AG20443 (cell line): ENCODE results near the gene CUEDC1.
A peak's percentile ranks its signal among the peaks of the same experiment; 100 is the strongest.
"Not testable (repeated sequence)": the region's sequence is repeated elsewhere in the genome, so short reads cannot be mapped to it uniquely, and the experiment has no call there.

ENCODE experiments used
- DNase-seq: peaks from one replicate; pipeline ENCODE4 v3.0.0; 2012; ENCODE audit warnings: low spot score, mixed read lengths

CUEDC1 gene

DNA sequence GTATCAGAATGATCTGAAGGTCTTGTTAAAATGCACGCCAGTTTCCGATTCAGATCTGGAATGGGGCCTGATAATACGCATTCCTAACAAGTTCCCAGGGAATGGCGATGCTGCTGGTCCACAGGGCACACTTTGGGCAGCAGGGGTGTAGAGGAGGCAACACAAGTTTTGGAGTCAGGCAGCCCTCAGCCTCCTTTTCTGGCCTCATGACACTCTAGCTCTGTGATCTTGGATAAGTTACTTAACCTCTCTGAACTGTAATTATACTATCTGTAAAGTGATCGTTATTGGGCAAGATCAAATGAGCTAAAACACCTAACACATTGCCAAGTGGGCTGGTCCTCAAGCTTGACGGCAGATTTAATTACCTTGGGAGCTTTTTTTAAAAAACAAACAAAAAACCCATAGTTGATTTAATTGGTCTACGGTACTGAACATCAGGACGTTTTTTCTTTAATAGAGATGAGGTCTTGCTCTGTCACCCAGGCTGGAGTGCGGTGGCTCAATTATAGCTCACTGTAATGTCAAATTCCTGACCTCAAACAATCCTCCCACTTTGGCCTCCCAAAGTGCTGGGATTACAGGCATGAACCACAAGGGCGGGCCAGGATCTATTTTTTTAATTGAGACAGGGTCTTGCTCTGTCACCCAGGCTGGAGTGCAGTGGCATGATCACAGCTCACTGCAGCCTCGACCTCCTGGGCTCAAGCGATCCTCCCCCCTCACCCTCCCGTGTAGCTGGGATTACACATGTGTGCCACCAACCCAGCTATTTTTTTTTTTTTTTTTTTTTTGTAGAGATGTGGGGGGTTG is 95.4 kb downstream of the CUEDC1 start:
- DNase-seq, result no peak

DNA sequence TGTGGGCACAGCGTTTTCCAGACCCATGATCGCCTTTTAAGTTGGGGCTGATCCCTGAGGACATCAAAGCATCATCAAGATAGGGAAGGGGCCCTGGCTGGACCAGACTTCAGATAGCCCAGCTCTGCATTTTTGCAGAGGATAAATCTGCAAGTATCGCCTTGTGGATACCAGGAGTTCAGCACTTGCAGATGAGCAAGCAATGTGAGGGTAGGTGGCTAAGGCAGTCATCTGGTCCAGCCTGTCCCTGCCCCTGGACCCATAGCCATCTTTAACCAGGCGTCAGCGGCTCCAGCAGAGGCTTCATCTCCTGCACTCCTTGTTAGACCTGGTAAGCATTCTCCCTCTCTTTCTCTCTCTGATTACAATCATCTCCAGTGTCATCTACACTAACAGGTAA is 96.4 kb downstream of the CUEDC1 start:
- DNase-seq, result no peak

GRCh38 chr17:57856792-57857620 is 98.2 kb downstream of the CUEDC1 start:
- DNase-seq, result no peak

DNA sequence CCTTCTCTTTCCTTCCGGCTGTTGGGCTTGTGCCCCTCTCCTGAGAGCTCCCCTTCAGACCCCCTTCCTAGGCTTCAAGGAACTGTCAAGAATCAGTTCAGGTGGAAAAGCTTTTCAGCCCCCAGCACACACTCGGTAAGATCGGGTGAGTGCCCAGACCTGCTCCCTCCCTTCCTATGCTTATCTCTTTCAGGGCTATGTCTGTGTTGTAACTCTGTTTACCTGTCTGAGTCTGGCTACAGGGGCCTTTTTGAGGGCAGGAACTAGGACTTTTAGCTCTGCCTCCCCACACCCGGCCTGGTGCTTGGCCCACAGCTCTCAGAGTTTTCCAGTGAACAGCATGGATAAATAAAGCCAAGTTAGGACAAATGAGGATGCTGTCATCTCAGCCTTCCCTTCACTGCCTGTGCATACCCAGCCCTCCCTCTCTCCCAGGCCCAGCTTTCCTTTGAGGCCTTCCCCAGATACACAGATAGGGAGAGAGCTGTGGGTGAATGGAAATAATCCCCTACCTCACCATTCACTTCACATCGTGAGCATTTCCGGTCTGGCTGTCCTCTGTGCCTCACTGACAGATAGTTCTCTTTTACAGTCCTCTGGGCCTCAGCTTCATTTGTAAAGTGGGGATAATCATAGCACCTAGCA is 99.7 kb downstream of the CUEDC1 start:
- no peak for DNase-seq

DNA sequence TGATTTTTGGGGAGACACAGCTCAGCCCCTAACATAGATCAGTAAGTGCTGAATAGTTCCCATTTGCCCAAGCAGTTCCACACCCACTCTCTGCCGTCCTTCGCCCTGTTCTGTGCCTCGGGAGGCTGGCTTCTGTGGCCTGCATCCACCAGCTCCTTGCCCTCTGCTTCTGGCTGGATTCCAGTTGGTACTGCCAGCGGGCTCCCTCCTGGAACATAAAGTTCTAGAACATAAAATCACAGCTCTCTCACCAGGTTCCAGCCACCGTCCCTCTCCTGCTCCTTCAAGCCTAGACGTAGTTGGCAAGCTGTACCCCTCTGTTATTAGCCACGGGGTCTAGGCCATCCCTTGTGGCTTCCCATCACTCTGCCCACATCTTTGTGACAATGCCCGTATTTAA is 101.5 kb downstream of the CUEDC1 start:
- DNase-seq, result no peak

GRCh38 chr17:57852955-57853328 is 102.3 kb downstream of the CUEDC1 start:
- no peak for DNase-seq

DNA sequence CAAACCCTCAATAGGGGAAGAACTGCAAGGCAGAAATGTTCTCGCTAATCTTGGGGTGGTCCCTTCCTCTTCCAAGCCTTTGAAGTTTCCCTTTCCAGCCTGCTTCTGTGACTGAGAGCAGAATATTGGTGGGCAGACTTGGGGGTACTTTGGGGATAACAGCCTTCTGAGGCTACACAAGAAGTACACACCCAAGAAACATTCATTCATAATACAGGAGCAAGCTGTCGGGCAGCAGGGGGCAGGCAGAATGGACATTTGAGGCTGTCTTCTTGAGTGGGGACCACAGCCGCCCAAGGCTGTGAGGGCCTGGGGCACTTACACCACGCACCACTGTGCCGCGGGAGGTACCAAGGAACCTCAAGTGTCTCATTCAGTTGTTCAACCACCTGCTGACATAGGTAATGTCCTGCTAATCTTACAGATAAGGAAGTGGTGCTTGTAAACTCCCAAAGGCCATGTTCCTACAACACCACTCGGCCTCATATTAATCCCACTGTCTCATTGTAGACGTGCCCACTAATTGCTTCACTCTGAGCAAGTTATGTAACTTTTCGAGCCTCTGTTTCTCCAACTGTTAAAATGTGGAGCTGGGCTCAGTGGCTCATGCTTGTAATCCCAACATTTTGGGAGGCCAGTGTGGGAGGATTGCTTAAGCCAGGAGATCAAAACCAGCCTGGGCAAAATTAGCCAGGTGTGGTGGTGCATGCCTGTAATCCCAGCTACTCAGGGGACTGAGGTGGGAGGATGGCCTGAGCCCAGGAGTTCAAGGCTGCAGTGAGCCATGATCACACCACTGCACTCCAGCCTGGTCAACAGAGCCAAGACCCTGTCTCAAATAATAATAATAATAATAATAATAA is 102.9 kb downstream of the CUEDC1 start:
- DNase-seq, result no peak

GRCh38 chr17:57849874-57850754 is 105.1 kb downstream of the CUEDC1 start, which contains the start of gene MRPS23:
Gene MRPS23, minus strand, starts transcription at chr17:57850044. Its CDS starts 34 bp downstream, at chr17:57850010.
- peak; percentile 96 for DNase-seq

- DNase-seq, result no peak
These were observed 105.9 kb downstream of the CUEDC1 start for GRCh38 chr17:57849163-57849873.

DNA sequence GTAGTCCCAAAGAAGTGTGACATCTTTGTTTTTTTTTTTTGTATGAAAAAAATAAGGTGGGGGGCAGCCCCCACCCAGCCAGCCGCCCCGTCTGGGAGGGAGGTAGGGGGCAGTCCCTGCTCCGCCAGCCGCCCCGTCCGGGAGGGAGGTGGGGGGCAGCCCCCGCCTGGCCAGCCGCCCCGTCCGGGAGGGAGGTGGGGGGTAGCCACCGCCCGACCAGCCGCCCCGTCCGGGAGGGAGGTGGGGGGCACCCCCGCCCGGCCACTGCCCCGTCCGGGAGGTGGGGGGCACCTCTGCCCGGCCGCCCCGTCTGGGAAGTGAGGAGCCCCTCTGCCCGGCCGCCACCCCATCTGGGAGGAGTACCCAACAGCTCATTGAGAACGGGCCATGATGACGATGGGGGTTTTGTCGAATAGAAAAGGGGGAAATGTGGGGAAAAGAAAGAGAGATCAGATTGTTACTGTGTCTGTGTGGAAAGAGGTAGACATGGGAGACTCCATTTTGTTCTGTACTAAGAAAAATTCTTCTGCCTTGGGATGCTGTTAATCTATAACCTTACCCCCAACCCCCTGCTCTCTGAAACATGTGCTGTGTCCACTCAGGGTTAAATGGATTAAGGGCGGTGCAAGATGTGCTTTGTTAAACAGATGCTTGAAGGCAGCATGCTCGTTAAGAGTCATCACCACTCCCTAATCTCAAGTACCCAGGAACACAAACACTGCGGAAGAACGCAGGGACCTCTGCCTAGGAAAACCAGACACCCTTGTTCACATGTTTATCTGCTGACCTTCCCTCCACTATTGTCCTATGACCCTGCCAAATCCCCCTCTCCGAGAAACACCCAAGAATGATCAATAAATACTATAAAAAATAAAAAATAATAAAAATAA is 108.9 kb downstream of the CUEDC1 start:
- DNase-seq, result not testable (repeated sequence)

DNA sequence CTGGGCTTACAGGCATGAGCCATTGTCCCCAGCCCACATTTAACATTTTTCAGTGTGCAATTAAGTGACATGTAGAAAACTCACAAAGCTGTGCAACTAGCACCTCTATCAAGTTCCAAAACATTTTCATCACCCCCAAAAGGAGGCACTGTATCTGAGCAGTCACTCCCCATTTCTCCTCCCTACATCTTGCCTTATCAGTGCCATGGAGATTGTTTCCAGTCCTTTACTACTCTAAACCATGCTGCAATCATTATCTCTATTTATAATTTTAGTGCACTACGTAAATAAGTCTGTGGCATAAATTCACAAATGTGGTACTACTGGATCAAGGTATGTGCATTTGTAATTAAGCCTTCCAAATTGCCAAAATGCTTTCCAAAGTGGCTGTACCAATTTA is 112.9 kb downstream of the CUEDC1 start:
- no peak for DNase-seq

DNA sequence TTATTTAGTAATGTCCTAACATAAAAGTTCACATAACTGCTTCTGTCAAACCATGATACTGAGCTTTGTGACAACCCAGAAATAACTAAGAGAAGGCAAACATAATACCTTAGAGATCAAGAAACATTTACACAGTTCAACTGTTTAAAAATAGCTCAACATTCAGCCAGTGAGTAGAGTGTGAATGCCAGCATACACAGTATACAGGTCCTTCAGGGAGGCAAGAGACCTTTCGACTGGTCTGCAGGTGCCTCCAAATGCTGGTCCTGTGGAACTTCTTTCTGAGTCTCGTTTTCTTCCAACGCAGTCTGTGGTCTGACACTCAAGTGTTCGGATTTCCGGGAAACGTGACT is 115.7 kb downstream of the CUEDC1 start:
- DNase-seq, result no peak

DNA sequence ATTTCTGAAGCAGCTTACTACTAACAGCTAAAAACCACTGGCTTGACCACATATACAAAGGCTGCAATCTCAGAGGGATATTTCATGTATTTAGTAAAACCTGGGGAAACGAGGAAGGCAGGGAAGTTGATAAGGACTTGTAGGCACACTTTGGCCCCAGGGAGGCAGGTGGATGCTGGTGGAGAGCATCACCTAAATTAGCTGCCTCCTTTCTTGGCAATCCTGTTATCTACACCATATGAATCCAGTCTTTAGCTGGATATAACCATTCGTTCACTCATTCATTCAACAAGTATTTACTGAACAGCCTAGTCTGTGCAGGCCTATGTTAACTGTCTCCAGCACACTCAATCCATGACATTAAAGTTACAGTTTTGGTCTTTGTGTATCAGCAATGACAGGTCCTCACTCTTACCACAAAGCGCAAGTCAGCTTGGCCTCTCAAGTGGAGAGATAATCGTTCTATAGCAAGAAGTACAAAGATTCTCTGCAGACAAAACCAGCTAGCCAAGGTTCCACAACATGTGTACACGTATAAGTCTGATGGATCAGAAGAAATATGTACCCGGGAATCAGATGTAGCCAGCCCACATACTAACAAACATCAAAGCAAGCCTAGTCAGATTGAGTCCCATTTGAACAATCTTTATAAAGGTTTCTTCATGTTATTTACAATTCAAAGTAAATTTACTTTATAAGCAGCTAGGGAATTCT is 116.2 kb downstream of the CUEDC1 start:
- DNase-seq, result no peak

GRCh38 chr17:57838453-57838852 is 116.8 kb downstream of the CUEDC1 start:
- no peak for DNase-seq

DNA sequence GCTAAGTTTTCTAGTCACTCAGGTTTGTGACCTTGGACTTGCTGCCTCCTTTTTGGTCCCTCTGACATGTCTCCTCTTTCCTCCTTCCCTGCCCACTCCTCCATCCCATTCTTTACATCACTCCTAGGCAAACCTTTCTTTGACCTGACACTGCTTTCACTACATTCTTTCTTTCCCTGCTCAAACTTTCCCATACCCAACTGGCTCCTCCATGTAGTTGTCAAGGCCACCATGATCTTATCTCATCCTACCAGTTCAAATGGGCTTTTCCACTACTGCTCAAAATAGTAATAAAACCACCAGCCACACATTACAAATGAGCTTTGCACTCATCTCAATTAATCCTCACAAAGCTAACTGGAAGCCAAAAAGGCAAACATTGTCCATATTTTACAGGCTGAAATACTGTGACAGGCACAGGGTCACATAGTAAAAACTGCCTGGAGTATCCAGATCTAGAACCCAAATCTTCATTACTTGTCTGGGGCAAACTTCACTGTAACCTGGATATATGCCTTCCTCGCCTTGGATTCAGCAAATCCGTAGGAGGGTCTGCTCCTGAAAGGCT is 119.8 kb downstream of the CUEDC1 start:
- no peak for DNase-seq

DNA sequence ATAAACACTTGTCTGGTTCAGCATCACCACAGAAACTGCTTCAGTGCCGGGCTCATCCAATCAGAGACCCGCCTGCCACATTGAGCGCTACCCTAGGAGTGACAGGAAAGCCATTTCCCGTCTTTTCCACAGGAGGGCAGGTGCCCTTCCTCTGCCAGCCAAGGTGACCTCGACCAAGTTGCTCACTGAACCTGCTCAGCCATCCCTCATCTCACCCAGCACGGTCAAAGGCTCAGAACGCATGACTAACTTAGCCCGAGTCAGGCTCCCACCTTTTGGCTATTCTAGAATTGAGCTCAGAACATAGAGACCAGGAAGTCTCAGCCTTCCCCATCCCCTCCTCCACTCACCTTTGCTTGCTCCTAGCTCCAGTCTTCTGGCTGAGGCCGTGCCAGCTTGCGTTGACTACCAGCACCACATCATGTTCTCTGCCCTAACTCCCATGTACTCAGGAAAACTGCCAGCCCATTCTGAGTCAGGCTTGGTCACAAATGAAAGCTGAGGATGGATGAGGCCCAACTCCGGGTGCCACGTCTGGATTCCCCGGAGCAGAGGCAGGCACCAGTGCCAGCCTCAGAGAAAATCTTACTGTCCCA is 121.0 kb downstream of the CUEDC1 start:
- DNase-seq, result peak; percentile 32

- peak; percentile 79 for DNase-seq
These were observed 121.9 kb downstream of the CUEDC1 start for GRCh38 chr17:57833179-57833939.
